DMS153 treated with DMSO at 0.1 percent for 48 hours (cell line): ENCODE measurements around the gene PARVG.
"Not testable (repeated sequence)": the region's sequence is repeated elsewhere in the genome, so short reads cannot be mapped to it uniquely, and the experiment has no call there.

Experiments used
- DNase-seq: peaks from one replicate; lab custom pipeline; 2025; ENCODE audit not compliant: unreplicated experiment; lab: John Stamatoyannopoulos, UW

The PARVG gene

GRCh38 chr22:44211946-44212930 lies 31.5 kb downstream of the PARVG start:
- no peak for DNase-seq

- no peak for DNase-seq
These were observed 32.2 kb downstream of the PARVG start for GRCh38 chr22:44212936-44213335.

- no peak for DNase-seq
These were observed 32.8 kb downstream of the PARVG start for GRCh38 chr22:44213489-44214043.

GRCh38 chr22:44214187-44214586 lies 33.5 kb downstream of the PARVG start:
- no peak for DNase-seq

- DNase-seq, result no peak
These were observed 34.0 kb downstream of the PARVG start for GRCh38 chr22:44214764-44215163.

- DNase-seq, result no peak
These were observed 34.6 kb downstream of the PARVG start for GRCh38 chr22:44215287-44215686.

GRCh38 chr22:44217346-44217745 lies 36.6 kb downstream of the PARVG start:
- no peak for DNase-seq

- DNase-seq, result no peak
These were observed 37.3 kb downstream of the PARVG start for GRCh38 chr22:44218071-44218470.

GRCh38 chr22:44219101-44219870 lies 38.6 kb downstream of the PARVG start:
- DNase-seq, result no peak

GRCh38 chr22:44220727-44221680 lies 40.3 kb downstream of the PARVG start:
- no peak for DNase-seq

- DNase-seq, result no peak
These were observed 41.2 kb downstream of the PARVG start for GRCh38 chr22:44221710-44222475.

GRCh38 chr22:44224166-44224565 lies 43.4 kb downstream of the PARVG start:
- no peak for DNase-seq

GRCh38 chr22:44225091-44225689 lies 44.5 kb downstream of the PARVG start:
- DNase-seq, result no peak

- DNase-seq, result no peak
These were observed 45.1 kb downstream of the PARVG start for GRCh38 chr22:44225812-44226211.

GRCh38 chr22:44229331-44229730 lies 48.6 kb downstream of the PARVG start:
- DNase-seq, result no peak

GRCh38 chr22:44229809-44230208 lies 49.1 kb downstream of the PARVG start:
- no peak for DNase-seq

- no peak for DNase-seq
These were observed 50.5 kb downstream of the PARVG start for GRCh38 chr22:44231233-44231632.

GRCh38 chr22:44234372-44234771 lies 53.6 kb downstream of the PARVG start:
- DNase-seq, result not testable (repeated sequence)

GRCh38 chr22:44237290-44237689 lies 56.6 kb downstream of the PARVG start:
- no peak for DNase-seq
